GM23338 (cell line): Measurements from ENCODE around the gene RBM45. TPM values are rescaled to one million over a fixed set of nuclear protein-coding genes. Genes with fewer than 3 reads are reported as not detected.

Experiments
- ATAC-seq: fragments of 200-7000 bp; cut with Tn5 transposase; 3 replicates; pipeline ENCODE4 v1.9.1; 2020
- DNase-seq: peaks from one replicate; pipeline ENCODE4 v3.0.0-alpha.2; 2015; ENCODE audit warnings: low spot score
- H2AFZ ChIP-seq: fragments of 200-600 bp; sonication (generic); 2 replicates; pipeline ENCODE4 v1.8.0; 2016; ENCODE audit warnings: antibody characterized with exemption, mild to moderate bottlenecking, moderate library complexity
- H3F3A ChIP-seq: fragments of 200-600 bp; sonication (generic); replicated peaks from 2 replicates; pipeline ENCODE4 v1.8.0; 2017; ENCODE audit warnings: antibody characterized with exemption, mixed run types, low read depth
- H3K27ac ChIP-seq: fragments of 200-600 bp; sonication (generic); 2 replicates; pipeline ENCODE4 v1.6.1; 2016; ENCODE audit warnings: low read depth
- H3K27me3 ChIP-seq: fragments of 200-600 bp; sonication (generic); 2 replicates; pipeline ENCODE4 v1.8.0; 2016; ENCODE audit warnings: mild to moderate bottlenecking, mixed run types, moderate library complexity; ENCODE audit not compliant: insufficient read depth
- H3K36me3 ChIP-seq: fragments of 200-600 bp; sonication (generic); 2 replicates; pipeline ENCODE4 v1.8.0; 2016; ENCODE audit warnings: mild to moderate bottlenecking; ENCODE audit not compliant: insufficient read depth
- H3K4me1 ChIP-seq: fragments of 200-600 bp; sonication (generic); 2 replicates; pipeline ENCODE4 v1.8.0; 2016; ENCODE audit warnings: mild to moderate bottlenecking, moderate library complexity; ENCODE audit not compliant: insufficient read depth
- H3K4me2 ChIP-seq: fragments of 200-600 bp; sonication (generic); 2 replicates; pipeline ENCODE4 v1.7.1; 2017; ENCODE audit warnings: mixed run types
- H3K4me3 ChIP-seq: fragments of 200-600 bp; sonication (generic); 2 replicates; pipeline ENCODE4 v1.6.1; 2016; ENCODE audit warnings: mixed run types
- H3K79me2 ChIP-seq: fragments of 200-600 bp; sonication (generic); replicated peaks from 2 replicates; pipeline ENCODE4 v1.8.0; 2017; ENCODE audit warnings: mild to moderate bottlenecking; ENCODE audit not compliant: insufficient read depth
- H3K9me2 ChIP-seq: fragments of 200-600 bp; sonication (generic); 2 replicates; pipeline ENCODE4 v1.8.0; 2017; ENCODE audit not compliant: insufficient read depth
- H4K20me1 ChIP-seq: fragments of 200-600 bp; sonication (generic); replicated peaks from 2 replicates; pipeline ENCODE4 v1.8.0; 2017; ENCODE audit warnings: mild to moderate bottlenecking; ENCODE audit not compliant: insufficient read depth
- H3K27ac Mint-ChIP-seq: 2 replicates; pipeline ENCODE4 v1.8.0; 2020; ENCODE audit warnings: inconsistent platforms, mild to moderate bottlenecking, moderate library complexity, mixed read lengths
- H3K27me3 Mint-ChIP-seq: 3 replicates; pipeline ENCODE4 v1.8.0; 2022; ENCODE audit warnings: low read depth, mild to moderate bottlenecking, moderate library complexity, mixed read lengths, inconsistent platforms; ENCODE audit not compliant: insufficient read depth, poor library complexity
- H3K36me3 Mint-ChIP-seq: 3 replicates; pipeline ENCODE4 v1.8.0; 2021; ENCODE audit warnings: low read depth, mild to moderate bottlenecking, inconsistent platforms, moderate library complexity, mixed read lengths
- H3K4me1 Mint-ChIP-seq: 3 replicates; pipeline ENCODE4 v1.8.0; 2020; ENCODE audit warnings: mild to moderate bottlenecking, inconsistent platforms, mixed read lengths
- H3K4me3 Mint-ChIP-seq: 3 replicates; pipeline ENCODE4 v1.8.0; 2021; ENCODE audit warnings: moderate library complexity, mild to moderate bottlenecking, inconsistent platforms, mixed read lengths
- H3K9me3 Mint-ChIP-seq: 3 replicates; pipeline ENCODE4 v1.8.0; 2020; ENCODE audit warnings: moderate library complexity, mild to moderate bottlenecking, inconsistent platforms, mixed read lengths
- CREB1 ChIP-seq: fragments of 250-450 bp; sonication (Bioruptor Pico); IDR thresholded peaks from 2 replicates; pipeline ENCODE4 v1.5.0; 2020; ENCODE audit warnings: low read depth, mild to moderate bottlenecking, moderate library complexity
- EZH2 ChIP-seq: fragments of 200-600 bp; sonication (generic); IDR thresholded peaks from one replicate; pipeline ENCODE4 v1.8.0; 2017; ENCODE audit warnings: antibody characterized with exemption, mild to moderate bottlenecking, low read depth; ENCODE audit not compliant: unreplicated experiment
- EZH2phosphoT487 ChIP-seq: fragments of 200-600 bp; sonication (generic); IDR thresholded peaks from one replicate; pipeline ENCODE4 v1.8.1; 2018; ENCODE audit warnings: antibody characterized with exemption; ENCODE audit not compliant: unreplicated experiment
- JUNB ChIP-seq: IDR thresholded peaks from one replicate; pipeline ENCODE4 v1.6.1; 2016; ENCODE audit warnings: antibody characterized with exemption; ENCODE audit not compliant: unreplicated experiment
- NANOG ChIP-seq: IDR thresholded peaks from 2 replicates; pipeline ENCODE4 v1.6.1; 2016; ENCODE audit warnings: antibody characterized with exemption, borderline replicate concordance
- POLR2AphosphoS5 ChIP-seq: IDR thresholded peaks from 2 replicates; pipeline ENCODE4 v1.6.1; 2016; ENCODE audit warnings: antibody characterized with exemption, low read depth
- STAT1 ChIP-seq: IDR thresholded peaks from one replicate; pipeline ENCODE4 v1.6.1; 2016; ENCODE audit warnings: antibody characterized with exemption; ENCODE audit not compliant: unreplicated experiment
- ZNF114 ChIP-seq: fragments of 250-450 bp; sonication (Bioruptor Pico); IDR thresholded peaks from 2 replicates; pipeline ENCODE4 v1.5.0; 2020; ENCODE audit warnings: mild to moderate bottlenecking, moderate library complexity
- ZNF331 ChIP-seq: fragments of 250-450 bp; sonication (Bioruptor Pico); IDR thresholded peaks from 2 replicates; pipeline ENCODE4 v1.5.0; 2020; ENCODE audit warnings: low read depth, mild to moderate bottlenecking, moderate library complexity
- polyA plus RNA-seq: library from polyadenylated mRNA; unstranded; fragments of >200 nt; fragmentation: Nextera tagmentation; extraction: Ambion mirVana; gene quantifications from 2 replicates; pipeline ENCODE4 v1.2.1, GENCODE V29; 2016
- total RNA-seq: library from RNA; depleted of rRNA; stranded (reverse); fragments of >200 nt; shearing (Covaris generic); gene quantifications from 2 replicates; pipeline ENCODE4 v1.2.3, GENCODE V29; 2014
- TF ChIP-seq, protein P1 (sequence below), 2 experiments: fragments of 200-600 bp in 1 of 2; sonication (generic) in 1 of 2; conservative IDR thresholded peaks; 2 replicates each; pipeline versions ENCODE4 v1.5.1 to v1.6.1; 2016 to 2017; ENCODE audit warnings: antibody characterized with exemption in 2 of 2, low read depth in 2 of 2, mild to moderate bottlenecking in 2 of 2, moderate library complexity in 1 of 2
- TF ChIP-seq, protein P2 (sequence below): fragments of 250-450 bp; sonication (Bioruptor Pico); IDR thresholded peaks from 2 replicates; pipeline ENCODE4 v1.5.0; 2020; ENCODE audit warnings: mild to moderate bottlenecking, moderate library complexity
- TF ChIP-seq, protein P3 (sequence below): IDR thresholded peaks from 2 replicates; pipeline ENCODE4 v1.6.1; 2016; ENCODE audit warnings: antibody characterized with exemption

Gene RBM45
- total and polyA plus RNA-seq, 2 experiments from 2014 or later = 15.8 to 17.1 TPM

DNA sequence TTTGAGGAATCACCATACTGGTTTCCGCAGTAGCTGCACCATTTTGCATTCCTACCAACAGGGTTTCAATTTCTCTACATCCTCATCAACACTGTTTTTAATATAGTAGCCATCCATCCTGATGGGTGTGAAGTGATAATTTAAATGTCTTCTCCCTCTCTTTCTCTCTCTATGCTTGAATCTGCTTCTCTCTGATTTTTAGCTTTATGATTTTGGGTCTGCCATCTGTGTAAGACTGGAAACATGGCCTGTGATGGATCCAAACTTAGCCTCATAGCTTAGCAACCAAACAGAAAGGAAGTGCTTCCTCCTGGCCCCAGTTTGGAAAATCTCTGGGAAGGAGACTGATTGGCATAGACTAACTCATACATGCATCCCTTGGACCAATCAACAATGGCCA, 48.4 kb downstream of the RBM45 start:
- H3K36me3 Mint-ChIP-seq = no peaks in the 10 kb centered on the region
- H3K4me1 ChIP-seq = no peaks in the 10 kb centered on the region
- no peaks in the 10 kb centered on the region for H4K20me1 ChIP-seq
- TF ChIP-seq JUNB (no peak), POLR2AphosphoS5 (no peak), ZNF331 (CRISPR knock-in tag) (no peak), STAT1 (no peak), EZH2 (no peak), ZNF114 (CRISPR knock-in tag) (no peak), CREB1 (no peak), NANOG (no peak), EZH2phosphoT487 (no peak)
- TF ChIP-seq, protein P1, sequence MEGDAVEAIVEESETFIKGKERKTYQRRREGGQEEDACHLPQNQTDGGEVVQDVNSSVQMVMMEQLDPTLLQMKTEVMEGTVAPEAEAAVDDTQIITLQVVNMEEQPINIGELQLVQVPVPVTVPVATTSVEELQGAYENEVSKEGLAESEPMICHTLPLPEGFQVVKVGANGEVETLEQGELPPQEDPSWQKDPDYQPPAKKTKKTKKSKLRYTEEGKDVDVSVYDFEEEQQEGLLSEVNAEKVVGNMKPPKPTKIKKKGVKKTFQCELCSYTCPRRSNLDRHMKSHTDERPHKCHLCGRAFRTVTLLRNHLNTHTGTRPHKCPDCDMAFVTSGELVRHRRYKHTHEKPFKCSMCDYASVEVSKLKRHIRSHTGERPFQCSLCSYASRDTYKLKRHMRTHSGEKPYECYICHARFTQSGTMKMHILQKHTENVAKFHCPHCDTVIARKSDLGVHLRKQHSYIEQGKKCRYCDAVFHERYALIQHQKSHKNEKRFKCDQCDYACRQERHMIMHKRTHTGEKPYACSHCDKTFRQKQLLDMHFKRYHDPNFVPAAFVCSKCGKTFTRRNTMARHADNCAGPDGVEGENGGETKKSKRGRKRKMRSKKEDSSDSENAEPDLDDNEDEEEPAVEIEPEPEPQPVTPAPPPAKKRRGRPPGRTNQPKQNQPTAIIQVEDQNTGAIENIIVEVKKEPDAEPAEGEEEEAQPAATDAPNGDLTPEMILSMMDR (conservative IDR thresholded peaks at IDR 0.05; ENCODE audit: low read depth in 2 of 2) = no peak
- TF ChIP-seq, protein P2, sequence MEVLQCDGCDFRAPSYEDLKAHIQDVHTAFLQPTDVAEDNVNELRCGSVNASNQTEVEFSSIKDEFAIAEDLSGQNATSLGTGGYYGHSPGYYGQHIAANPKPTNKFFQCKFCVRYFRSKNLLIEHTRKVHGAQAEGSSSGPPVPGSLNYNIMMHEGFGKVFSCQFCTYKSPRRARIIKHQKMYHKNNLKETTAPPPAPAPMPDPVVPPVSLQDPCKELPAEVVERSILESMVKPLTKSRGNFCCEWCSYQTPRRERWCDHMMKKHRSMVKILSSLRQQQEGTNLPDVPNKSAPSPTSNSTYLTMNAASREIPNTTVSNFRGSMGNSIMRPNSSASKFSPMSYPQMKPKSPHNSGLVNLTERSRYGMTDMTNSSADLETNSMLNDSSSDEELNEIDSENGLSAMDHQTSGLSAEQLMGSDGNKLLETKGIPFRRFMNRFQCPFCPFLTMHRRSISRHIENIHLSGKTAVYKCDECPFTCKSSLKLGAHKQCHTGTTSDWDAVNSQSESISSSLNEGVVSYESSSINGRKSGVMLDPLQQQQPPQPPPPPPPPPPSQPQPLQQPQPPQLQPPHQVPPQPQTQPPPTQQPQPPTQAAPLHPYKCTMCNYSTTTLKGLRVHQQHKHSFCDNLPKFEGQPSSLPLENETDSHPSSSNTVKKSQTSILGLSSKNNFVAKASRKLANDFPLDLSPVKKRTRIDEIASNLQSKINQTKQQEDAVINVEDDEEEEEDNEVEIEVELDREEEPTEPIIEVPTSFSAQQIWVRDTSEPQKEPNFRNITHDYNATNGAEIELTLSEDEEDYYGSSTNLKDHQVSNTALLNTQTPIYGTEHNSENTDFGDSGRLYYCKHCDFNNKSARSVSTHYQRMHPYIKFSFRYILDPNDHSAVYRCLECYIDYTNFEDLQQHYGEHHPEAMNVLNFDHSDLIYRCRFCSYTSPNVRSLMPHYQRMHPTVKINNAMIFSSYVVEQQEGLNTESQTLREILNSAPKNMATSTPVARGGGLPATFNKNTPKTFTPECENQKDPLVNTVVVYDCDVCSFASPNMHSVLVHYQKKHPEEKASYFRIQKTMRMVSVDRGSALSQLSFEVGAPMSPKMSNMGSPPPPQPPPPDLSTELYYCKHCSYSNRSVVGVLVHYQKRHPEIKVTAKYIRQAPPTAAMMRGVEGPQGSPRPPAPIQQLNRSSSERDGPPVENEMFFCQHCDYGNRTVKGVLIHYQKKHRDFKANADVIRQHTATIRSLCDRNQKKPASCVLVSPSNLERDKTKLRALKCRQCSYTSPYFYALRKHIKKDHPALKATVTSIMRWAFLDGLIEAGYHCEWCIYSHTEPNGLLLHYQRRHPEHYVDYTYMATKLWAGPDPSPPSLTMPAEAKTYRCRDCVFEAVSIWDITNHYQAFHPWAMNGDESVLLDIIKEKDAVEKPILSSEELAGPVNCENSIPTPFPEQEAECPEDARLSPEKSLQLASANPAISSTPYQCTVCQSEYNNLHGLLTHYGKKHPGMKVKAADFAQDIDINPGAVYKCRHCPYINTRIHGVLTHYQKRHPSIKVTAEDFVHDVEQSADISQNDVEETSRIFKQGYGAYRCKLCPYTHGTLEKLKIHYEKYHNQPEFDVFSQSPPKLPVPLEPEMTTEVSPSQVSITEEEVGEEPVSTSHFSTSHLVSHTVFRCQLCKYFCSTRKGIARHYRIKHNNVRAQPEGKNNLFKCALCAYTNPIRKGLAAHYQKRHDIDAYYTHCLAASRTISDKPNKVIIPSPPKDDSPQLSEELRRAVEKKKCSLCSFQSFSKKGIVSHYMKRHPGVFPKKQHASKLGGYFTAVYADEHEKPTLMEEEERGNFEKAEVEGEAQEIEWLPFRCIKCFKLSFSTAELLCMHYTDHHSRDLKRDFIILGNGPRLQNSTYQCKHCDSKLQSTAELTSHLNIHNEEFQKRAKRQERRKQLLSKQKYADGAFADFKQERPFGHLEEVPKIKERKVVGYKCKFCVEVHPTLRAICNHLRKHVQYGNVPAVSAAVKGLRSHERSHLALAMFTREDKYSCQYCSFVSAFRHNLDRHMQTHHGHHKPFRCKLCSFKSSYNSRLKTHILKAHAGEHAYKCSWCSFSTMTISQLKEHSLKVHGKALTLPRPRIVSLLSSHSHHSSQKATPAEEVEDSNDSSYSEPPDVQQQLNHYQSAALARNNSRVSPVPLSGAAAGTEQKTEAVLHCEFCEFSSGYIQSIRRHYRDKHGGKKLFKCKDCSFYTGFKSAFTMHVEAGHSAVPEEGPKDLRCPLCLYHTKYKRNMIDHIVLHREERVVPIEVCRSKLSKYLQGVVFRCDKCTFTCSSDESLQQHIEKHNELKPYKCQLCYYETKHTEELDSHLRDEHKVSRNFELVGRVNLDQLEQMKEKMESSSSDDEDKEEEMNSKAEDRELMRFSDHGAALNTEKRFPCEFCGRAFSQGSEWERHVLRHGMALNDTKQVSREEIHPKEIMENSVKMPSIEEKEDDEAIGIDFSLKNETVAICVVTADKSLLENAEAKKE (CRISPR knock-in tag) = no peak
- TF ChIP-seq, protein P3, sequence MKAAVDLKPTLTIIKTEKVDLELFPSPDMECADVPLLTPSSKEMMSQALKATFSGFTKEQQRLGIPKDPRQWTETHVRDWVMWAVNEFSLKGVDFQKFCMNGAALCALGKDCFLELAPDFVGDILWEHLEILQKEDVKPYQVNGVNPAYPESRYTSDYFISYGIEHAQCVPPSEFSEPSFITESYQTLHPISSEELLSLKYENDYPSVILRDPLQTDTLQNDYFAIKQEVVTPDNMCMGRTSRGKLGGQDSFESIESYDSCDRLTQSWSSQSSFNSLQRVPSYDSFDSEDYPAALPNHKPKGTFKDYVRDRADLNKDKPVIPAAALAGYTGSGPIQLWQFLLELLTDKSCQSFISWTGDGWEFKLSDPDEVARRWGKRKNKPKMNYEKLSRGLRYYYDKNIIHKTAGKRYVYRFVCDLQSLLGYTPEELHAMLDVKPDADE = no peak
- H3K27me3 Mint-ChIP-seq = peaks cover 3% of the 10 kb centered on the region
- no peaks in the 10 kb centered on the region for H3K36me3 ChIP-seq
- H3F3A ChIP-seq = no peaks in the 10 kb centered on the region
- DNase-seq (no peak), ATAC-seq (no peak)
- no peaks in the 10 kb centered on the region for H3K79me2 ChIP-seq
- H3K27ac ChIP-seq = no peak overlapping the region
- no peaks in the 10 kb centered on the region for H3K27me3 ChIP-seq
- no peak overlapping the region for H3K4me2 ChIP-seq
- no peaks in the 10 kb centered on the region for H3K9me2 ChIP-seq
- H3K27ac Mint-ChIP-seq = no peak overlapping the region
- no peaks in the 10 kb centered on the region for H3K4me1 Mint-ChIP-seq
- no peak overlapping the region for H3K4me3 ChIP-seq
- H2AFZ ChIP-seq = no peak overlapping the region
- no peak overlapping the region for H3K4me3 Mint-ChIP-seq
- no peaks in the 10 kb centered on the region; the same call in 2 of the 3 replicates for H3K9me3 Mint-ChIP-seq
